ENCODE results near the gene KIAA1671. TPM values are rescaled to one million over a fixed set of nuclear protein-coding genes. Genes with fewer than 3 reads are reported as not detected.
"Not testable (repeated sequence)": the region's sequence is repeated elsewhere in the genome, so short reads cannot be mapped to it uniquely, and the experiment has no call there.

Gene KIAA1671
- total RNA-seq, 1 experiment from 2014 or later: 12.8 TPM

- BruUV-seq (replicated peaks): no TSS peak
- TF ChIP-seq, protein P1, sequence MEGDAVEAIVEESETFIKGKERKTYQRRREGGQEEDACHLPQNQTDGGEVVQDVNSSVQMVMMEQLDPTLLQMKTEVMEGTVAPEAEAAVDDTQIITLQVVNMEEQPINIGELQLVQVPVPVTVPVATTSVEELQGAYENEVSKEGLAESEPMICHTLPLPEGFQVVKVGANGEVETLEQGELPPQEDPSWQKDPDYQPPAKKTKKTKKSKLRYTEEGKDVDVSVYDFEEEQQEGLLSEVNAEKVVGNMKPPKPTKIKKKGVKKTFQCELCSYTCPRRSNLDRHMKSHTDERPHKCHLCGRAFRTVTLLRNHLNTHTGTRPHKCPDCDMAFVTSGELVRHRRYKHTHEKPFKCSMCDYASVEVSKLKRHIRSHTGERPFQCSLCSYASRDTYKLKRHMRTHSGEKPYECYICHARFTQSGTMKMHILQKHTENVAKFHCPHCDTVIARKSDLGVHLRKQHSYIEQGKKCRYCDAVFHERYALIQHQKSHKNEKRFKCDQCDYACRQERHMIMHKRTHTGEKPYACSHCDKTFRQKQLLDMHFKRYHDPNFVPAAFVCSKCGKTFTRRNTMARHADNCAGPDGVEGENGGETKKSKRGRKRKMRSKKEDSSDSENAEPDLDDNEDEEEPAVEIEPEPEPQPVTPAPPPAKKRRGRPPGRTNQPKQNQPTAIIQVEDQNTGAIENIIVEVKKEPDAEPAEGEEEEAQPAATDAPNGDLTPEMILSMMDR (conservative IDR thresholded peaks at IDR 0.05; ENCODE audit: low read depth, low read length): no peak
Measured at GRCh38 chr22:25221790-25222189, 269.3 kb downstream of the KIAA1671 start.

GRCh38 chr22:25223269-25223850 lies 270.8 kb downstream of the KIAA1671 start:
- peaks cover 4% of the 10 kb centered on the region for H3K27me3 ChIP-seq (replicated peaks; ENCODE audit: insufficient read depth, low read depth, low read length, poor library complexity)
- TF ChIP-seq EZH2 (IDR thresholded peaks at IDR 0.05; ENCODE audit: borderline replicate concordance, low read depth, low read length, poor library complexity, severe bottlenecking): no peak
- TF ChIP-seq, protein P1 (conservative IDR thresholded peaks at IDR 0.05; ENCODE audit: low read depth, low read length): no peak
- H3K9me3 ChIP-seq (ENCODE audit: low read depth, low read length, poor library complexity, severe bottlenecking): no peaks in the 10 kb centered on the region
- no peak overlapping the region for H3K27ac ChIP-seq (ENCODE audit: low read depth, low read length, poor library complexity, severe bottlenecking)
- intact Hi-C loops (cut with micrococcal nuclease; ENCODE audit: unreplicated experiment): no loop called here
- ChIA-PET CTCF (no interaction called here), POLR2A (ENCODE audit: low non-redundant PET) (no interaction called here)
- H3K4me1 ChIP-seq (ENCODE audit: insufficient read depth, low read length, poor library complexity, severe bottlenecking): no peaks in the 10 kb centered on the region
- no peak overlapping the region for H3K4me3 ChIP-seq (ENCODE audit: low read depth, low read length, poor library complexity, severe bottlenecking)
- BruUV-seq (replicated peaks): no TSS peak
- DNase-seq (ENCODE audit: low spot score): no peak
- H3K36me3 ChIP-seq (ENCODE audit: insufficient read depth, low read length, poor library complexity, severe bottlenecking): no peaks in the 10 kb centered on the region

More at GRCh38 chr22:25221790-25222189, 269.3 kb downstream of the KIAA1671 start:
- intact Hi-C loops (cut with micrococcal nuclease; ENCODE audit: unreplicated experiment): no loop called here
- no peak overlapping the region for H3K27ac ChIP-seq (ENCODE audit: low read depth, low read length, poor library complexity, severe bottlenecking)
- H3K4me3 ChIP-seq (ENCODE audit: low read depth, low read length, poor library complexity, severe bottlenecking): no peak overlapping the region
- CTCF ChIA-PET: no interaction called here
- H3K9me3 ChIP-seq (ENCODE audit: low read depth, low read length, poor library complexity, severe bottlenecking): no peaks in the 10 kb centered on the region
- no peaks in the 10 kb centered on the region for H3K4me1 ChIP-seq (ENCODE audit: insufficient read depth, low read length, poor library complexity, severe bottlenecking)
- no peaks in the 10 kb centered on the region for H3K36me3 ChIP-seq (ENCODE audit: insufficient read depth, low read length, poor library complexity, severe bottlenecking)
- peaks cover 4% of the 10 kb centered on the region for H3K27me3 ChIP-seq (replicated peaks; ENCODE audit: insufficient read depth, low read depth, low read length, poor library complexity)
- POLR2A ChIA-PET (ENCODE audit: low non-redundant PET): no interaction called here
- no peak for DNase-seq (ENCODE audit: low spot score)

- TF ChIP-seq, protein P1 (conservative IDR thresholded peaks at IDR 0.05; ENCODE audit: low read depth, low read length): no peak
- TF ChIP-seq EZH2 (IDR thresholded peaks at IDR 0.05; ENCODE audit: borderline replicate concordance, low read depth, low read length, poor library complexity, severe bottlenecking): no peak
- intact Hi-C loops (cut with micrococcal nuclease; ENCODE audit: unreplicated experiment): no loop called here
- POLR2A ChIA-PET (ENCODE audit: low non-redundant PET): no interaction called here
- no peak for DNase-seq (ENCODE audit: low spot score)
- Histone ChIP-seq H3K4me1 (ENCODE audit: insufficient read depth, low read length, poor library complexity, severe bottlenecking) (no peaks in the 10 kb centered on the region), H3K4me3 (ENCODE audit: low read depth, low read length, poor library complexity, severe bottlenecking) (no peak overlapping the region), H3K36me3 (ENCODE audit: insufficient read depth, low read length, poor library complexity, severe bottlenecking) (no peaks in the 10 kb centered on the region), H3K9me3 (ENCODE audit: low read depth, low read length, poor library complexity, severe bottlenecking) (no peaks in the 10 kb centered on the region), H3K27ac (ENCODE audit: low read depth, low read length, poor library complexity, severe bottlenecking) (no peak overlapping the region), H3K27me3 (replicated peaks; ENCODE audit: insufficient read depth, low read depth, low read length, poor library complexity) (peaks cover 4% of the 10 kb centered on the region)
- BruUV-seq (replicated peaks): no TSS peak
- CTCF ChIA-PET: no interaction called here
Measured at GRCh38 chr22:25228822-25229221, 276.3 kb downstream of the KIAA1671 start.

GRCh38 chr22:25230760-25231159 lies 278.2 kb downstream of the KIAA1671 start:
- H3K27ac ChIP-seq (ENCODE audit: low read depth, low read length, poor library complexity, severe bottlenecking); H3K27me3 ChIP-seq (replicated peaks; ENCODE audit: insufficient read depth, low read depth, low read length, poor library complexity); H3K4me3 ChIP-seq (ENCODE audit: low read depth, low read length, poor library complexity, severe bottlenecking); POLR2A ChIA-PET (ENCODE audit: low non-redundant PET); BruUV-seq (replicated peaks); H3K9me3 ChIP-seq (ENCODE audit: low read depth, low read length, poor library complexity, severe bottlenecking); H3K4me1 ChIP-seq (ENCODE audit: insufficient read depth, low read length, poor library complexity, severe bottlenecking); CTCF ChIA-PET; H3K36me3 ChIP-seq (ENCODE audit: insufficient read depth, low read length, poor library complexity, severe bottlenecking); DNase-seq (ENCODE audit: low spot score): not testable (repeated sequence)
- intact Hi-C loops (cut with micrococcal nuclease; ENCODE audit: unreplicated experiment): loop anchor here (10.0 kb wide), 1 partner anchor 544 kb away; no protein-coding TSS in a partner anchor

Measured in A673 (cell line).